ENCODE measurements around the gene ZDHHC3. TPM values are rescaled to one million over a fixed set of nuclear protein-coding genes. Genes with fewer than 3 reads are reported as not detected.

Gene ZDHHC3
- total RNA-seq, 1 donor from 2014 or later: 63.4 TPM

GRCh38 chr3:44984335-44984734 lies 8.4 kb upstream of the ZDHHC3 start:
- DNase-seq (ENCODE audit: low spot score): no peak
- no peak overlapping the region for H3K27ac Mint-ChIP-seq (ENCODE audit: unreplicated experiment)
- H3K36me3 Mint-ChIP-seq (ENCODE audit: low read depth): no peaks in the 10 kb centered on the region
- H3K27me3 Mint-ChIP-seq (ENCODE audit: low read depth): no peaks in the 10 kb centered on the region
- TF ChIP-seq CTCF (IDR thresholded peaks at IDR 0.05): no peak
- peaks cover 31% of the 10 kb centered on the region for H3K4me1 Mint-ChIP-seq (ENCODE audit: low read depth)
- H3K4me3 Mint-ChIP-seq (ENCODE audit: unreplicated experiment): no peak overlapping the region
- H3K9me3 Mint-ChIP-seq (ENCODE audit: low read depth): no peaks in the 10 kb centered on the region

- Mint-ChIP-seq H3K4me3 (ENCODE audit: unreplicated experiment) (no peak overlapping the region), H3K9me3 (ENCODE audit: low read depth) (no peaks in the 10 kb centered on the region), H3K27ac (ENCODE audit: unreplicated experiment) (no peak overlapping the region), H3K36me3 (ENCODE audit: low read depth) (no peaks in the 10 kb centered on the region), H3K27me3 (ENCODE audit: low read depth) (no peaks in the 10 kb centered on the region), H3K4me1 (ENCODE audit: low read depth) (peaks cover 31% of the 10 kb centered on the region)
- TF ChIP-seq CTCF (IDR thresholded peaks at IDR 0.05): no peak
- DNase-seq (ENCODE audit: low spot score): no peak
Observed at GRCh38 chr3:44983484-44983941, 7.5 kb upstream of the ZDHHC3 start.

- no peak for TF ChIP-seq CTCF (IDR thresholded peaks at IDR 0.05)
- no peaks in the 10 kb centered on the region for H3K9me3 Mint-ChIP-seq (ENCODE audit: low read depth)
- no peaks in the 10 kb centered on the region for H3K27me3 Mint-ChIP-seq (ENCODE audit: low read depth)
- DNase-seq (ENCODE audit: low spot score): no peak
- H3K4me3 Mint-ChIP-seq (ENCODE audit: unreplicated experiment): no peak overlapping the region
- no peaks in the 10 kb centered on the region for H3K36me3 Mint-ChIP-seq (ENCODE audit: low read depth)
- no peak overlapping the region for H3K27ac Mint-ChIP-seq (ENCODE audit: unreplicated experiment)
- H3K4me1 Mint-ChIP-seq (ENCODE audit: low read depth): peaks cover 32% of the 10 kb centered on the region
Observed at GRCh38 chr3:44982817-44983216, 6.8 kb upstream of the ZDHHC3 start.

- no peak for DNase-seq (ENCODE audit: low spot score)
- H3K27me3 Mint-ChIP-seq (ENCODE audit: low read depth): no peaks in the 10 kb centered on the region
- H3K9me3 Mint-ChIP-seq (ENCODE audit: low read depth): no peaks in the 10 kb centered on the region
- H3K36me3 Mint-ChIP-seq (ENCODE audit: low read depth): no peaks in the 10 kb centered on the region
- no peak overlapping the region for H3K4me3 Mint-ChIP-seq (ENCODE audit: unreplicated experiment)
- H3K4me1 Mint-ChIP-seq (ENCODE audit: low read depth): peaks cover 37% of the 10 kb centered on the region
- H3K27ac Mint-ChIP-seq (ENCODE audit: unreplicated experiment): no peak overlapping the region
- no peak for TF ChIP-seq CTCF (IDR thresholded peaks at IDR 0.05)
Observed at GRCh38 chr3:44981751-44982150, 5.8 kb upstream of the ZDHHC3 start.

- no peak for DNase-seq (ENCODE audit: low spot score)
- Mint-ChIP-seq H3K36me3 (ENCODE audit: low read depth) (peaks cover 1% of the 10 kb centered on the region), H3K27ac (ENCODE audit: unreplicated experiment) (no peak overlapping the region), H3K9me3 (ENCODE audit: low read depth) (no peaks in the 10 kb centered on the region), H3K27me3 (ENCODE audit: low read depth) (no peaks in the 10 kb centered on the region), H3K4me3 (ENCODE audit: unreplicated experiment) (no peak overlapping the region), H3K4me1 (ENCODE audit: low read depth) (peaks cover 39% of the 10 kb centered on the region)
- no peak for TF ChIP-seq CTCF (IDR thresholded peaks at IDR 0.05)
Observed at GRCh38 chr3:44981220-44981619, 5.2 kb upstream of the ZDHHC3 start.

Data from chondrocyte (in vitro differentiated cells).